ENCODE data around the gene RSU1.

- TF ChIP-seq CTCF (IDR thresholded peaks at IDR 0.05): no peak
- TF ChIP-seq POLR2AphosphoS5 (IDR thresholded peaks at IDR 0.05): no peak
- TF ChIP-seq EP300 (IDR thresholded peaks at IDR 0.05): no peak
These were observed 81.6 kb downstream of the RSU1 start for GRCh38 chr10:16735671-16736070.

Data from suprapubic skin (tissue), 4 donors.